Kasumi-1 (cell line): ENCODE data around the gene RPL10A.

Experiments used
- DNase-seq, 2 experiments: peaks; one replicate each; lab custom pipeline; 2025; lab: John Stamatoyannopoulos, UW

Gene RPL10A

DNA sequence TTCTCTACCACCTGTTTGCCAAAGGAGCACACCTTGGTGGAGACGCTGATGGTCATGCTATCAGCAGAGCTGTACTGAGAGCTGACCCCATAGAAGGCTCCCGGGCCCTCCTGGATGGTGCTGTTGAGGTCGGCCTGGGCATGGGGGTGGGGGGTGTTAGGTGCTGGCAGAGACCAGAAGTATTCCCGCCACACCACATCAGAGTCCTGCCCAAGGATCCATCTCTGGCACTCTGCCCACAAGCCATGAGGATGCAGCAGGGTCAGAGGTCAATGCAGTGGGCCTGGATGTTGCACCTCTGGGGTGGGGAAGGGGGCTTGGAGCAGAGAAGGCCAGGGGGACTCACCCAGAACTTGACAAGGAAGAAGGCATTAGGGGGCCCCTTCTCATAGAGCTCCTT lies 7.4 kb downstream of the RPL10A start:
- no peak for DNase-seq

DNA sequence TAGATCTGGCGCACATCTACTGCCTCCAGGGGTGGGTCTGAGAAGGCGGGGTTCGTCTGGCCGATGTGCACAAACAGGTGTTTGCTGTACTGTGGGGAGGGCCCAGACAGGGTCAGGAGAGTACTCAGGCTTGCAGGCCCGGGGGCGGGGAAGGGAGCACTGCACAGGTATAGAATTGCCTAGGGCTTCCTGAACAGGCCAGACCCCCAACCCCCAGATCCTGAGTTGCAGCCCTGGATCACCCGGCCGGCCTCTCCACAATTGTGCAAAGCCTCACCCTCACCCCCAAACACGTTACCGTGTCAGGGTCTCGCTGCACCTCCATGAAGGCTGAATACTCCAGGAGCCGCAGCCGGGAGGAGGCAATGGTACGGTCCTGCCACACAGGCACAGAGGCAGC lies 7.8 kb downstream of the RPL10A start:
- no peak for DNase-seq

DNA sequence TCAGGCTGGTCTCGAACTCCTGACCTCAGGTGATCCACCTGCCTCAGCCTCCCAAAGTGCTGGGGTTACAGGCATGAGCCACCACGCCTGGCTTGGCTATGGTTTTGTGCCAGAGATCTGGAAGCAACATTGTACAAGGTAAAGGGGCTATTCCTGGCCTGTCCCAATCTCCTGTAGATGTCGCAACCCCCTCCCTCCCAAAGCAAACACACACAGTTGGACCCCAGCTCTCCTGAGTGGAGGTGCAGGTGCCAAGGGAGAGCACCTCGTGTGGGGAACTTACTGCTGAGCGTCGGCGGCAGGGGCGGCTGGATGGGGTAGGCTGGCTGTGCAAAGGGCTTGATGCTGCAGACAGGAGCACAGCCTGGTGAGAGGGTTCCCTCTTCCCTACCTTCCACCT lies 8.8 kb downstream of the RPL10A start:
- DNase-seq: no peak

DNA sequence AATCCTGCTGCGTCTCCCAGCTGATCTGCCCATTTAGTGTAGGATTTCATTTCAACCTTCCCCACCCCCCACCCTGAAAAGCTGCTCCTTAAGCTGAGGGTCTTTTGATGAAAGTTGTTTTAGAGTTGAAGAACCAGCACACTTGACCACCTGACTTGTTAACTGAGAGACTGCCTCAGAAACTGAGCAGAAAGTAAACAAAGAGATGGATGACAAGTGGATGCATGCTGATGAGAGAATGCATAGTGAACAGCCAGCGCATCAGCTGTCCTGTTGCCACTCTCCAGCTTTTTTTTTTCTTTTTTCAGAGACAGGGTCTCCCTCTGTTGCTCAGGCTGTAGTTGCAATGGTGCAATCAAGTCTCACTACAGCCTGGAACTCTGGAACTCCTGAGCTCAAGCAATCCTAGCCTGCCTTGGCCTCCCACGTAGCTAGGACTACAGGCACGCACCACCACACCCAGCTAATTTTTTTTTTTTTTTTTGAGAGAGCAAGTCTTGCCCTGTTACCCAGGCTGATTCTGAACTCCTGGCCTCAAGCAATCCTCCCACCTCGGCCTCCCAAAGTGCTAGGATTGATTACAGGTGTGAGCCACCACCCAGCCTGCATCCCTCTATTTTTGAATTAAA lies 9.5 kb downstream of the RPL10A start:
- no peak for DNase-seq

DNA sequence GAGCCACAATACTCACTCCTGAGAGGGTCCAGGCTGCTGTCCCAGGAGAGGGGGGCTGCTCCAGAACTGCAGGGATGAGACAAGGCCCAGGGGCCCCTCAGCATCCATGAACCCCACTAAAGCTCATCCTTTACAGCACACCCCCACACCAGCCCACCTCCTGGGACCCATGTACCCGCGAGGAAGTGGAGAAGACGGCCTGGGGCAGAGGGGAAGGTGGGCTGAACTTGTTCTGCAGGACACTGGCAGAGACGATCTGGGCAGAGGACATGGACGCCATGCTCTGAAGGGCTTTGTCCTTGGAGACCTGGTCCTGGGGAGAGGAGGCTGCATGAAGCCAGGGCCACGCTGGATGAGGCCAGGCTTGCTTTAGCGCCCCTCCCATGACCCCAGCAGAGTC lies 10.1 kb downstream of the RPL10A start:
- DNase-seq: no peak

DNA sequence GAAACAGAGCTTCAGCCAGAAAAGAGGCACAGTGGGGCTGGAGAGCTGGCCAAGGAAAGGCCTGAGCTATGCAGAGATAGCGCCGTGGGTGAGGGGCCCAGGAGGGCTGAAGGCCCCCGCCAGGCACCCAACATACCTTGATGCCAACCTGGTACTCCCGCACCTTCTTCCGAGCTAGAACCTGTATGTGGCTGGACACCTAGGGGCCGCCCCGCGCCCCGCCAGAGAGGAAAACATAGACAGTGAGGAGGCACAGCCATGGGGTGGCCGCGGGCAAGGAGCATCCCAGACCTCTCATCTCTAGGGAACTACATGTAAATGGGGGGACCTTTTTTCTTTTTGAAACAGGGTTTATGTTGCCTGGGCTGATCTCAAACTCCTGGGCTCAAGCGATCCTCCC lies 12.0 kb downstream of the RPL10A start:
- DNase-seq: no peak

DNA sequence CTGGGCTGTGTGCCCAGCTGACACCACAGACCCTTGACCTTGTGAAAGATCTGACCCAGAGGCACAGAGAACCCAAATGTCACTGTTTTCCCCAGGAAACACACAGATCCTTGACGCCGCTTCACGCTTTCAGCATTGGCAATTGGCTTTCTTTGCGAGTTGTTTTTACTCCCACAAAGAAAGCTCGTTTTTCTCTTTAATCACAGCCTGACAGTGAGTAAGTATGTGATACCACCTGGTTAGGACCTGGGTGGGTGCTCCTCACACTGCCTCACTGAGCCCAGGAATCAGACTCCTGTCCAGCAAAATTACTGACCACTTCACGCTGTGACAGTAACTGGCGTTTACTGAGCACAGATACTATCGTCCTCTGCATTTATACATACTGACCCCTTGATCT lies 13.0 kb downstream of the RPL10A start:
- DNase-seq: no peak

DNA sequence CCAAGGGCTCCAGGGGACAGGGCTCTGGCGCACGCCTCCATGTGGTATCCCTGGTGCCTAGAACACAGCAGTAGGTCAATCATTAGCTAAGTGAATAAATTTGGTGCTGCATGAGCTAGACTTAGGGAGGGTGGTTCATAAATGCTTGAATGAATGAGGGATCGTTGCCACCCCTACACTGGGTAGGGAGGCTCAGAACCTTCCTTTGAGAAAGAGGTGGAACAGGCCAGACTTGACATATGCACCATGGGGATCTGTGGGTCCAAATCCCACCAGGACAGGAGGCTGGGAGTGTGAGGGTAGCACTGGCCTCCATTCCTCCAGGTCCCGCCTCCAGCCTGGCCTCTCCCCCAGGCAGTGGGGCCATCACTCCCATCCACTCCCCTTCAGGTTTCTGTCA lies 14.9 kb downstream of the RPL10A start:
- DNase-seq: no peak

DNA sequence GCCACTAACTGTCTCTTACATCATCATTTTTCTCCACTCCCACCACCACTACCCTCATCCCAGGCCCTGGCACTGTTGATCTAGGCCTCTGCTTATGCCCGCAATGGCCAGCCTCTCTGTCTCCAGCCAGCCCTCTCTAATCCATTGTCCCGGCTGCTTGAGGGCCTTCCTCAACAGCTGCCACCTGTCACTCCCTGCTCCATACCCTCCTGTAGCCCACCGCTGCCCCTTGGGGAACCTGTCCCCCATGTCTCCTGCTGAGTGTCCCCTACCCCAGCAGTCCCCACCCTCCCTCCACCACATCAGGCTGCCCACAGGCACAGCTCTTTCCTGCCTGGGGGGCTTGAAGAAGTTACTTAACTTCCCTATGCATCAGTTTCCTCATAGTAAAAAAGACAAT lies 15.3 kb downstream of the RPL10A start:
- no peak for DNase-seq

DNA sequence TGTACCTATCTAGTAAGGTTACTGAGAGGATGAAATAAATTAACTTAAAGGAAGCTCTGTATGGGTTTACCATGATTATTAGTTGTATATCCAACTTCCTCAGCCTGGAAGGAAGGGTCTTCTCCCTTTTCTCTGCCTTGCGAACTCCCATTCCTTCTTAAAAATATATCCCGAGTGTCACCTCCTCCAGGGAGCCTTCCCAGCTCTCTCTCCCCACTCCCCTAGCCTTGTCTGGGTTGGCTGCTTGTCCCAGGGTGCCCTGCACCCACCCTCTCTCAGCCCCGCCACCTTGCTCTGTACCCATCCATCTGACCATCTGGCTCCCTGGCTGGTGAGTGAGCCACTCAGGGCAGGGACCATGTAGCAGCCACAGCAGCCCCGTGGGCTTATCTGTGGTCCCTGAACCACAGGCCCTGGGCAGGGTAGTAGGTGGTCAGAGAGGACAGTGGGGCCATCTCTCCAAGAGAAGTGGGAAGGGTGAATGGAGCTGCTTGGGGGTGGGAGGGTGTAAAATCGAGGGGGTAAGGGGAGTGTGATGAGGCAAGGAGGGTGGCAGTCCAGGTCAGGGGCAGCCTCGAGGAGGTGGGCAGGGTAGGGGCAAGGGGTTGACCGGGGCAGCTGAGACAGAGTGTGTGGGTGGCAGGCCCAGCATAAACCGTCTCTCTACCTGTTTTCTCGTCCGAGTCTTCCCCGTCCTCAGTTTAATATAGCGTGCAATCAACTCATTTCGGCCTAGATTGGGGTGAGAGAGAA lies 15.9 kb downstream of the RPL10A start:
- no peak for DNase-seq

DNA sequence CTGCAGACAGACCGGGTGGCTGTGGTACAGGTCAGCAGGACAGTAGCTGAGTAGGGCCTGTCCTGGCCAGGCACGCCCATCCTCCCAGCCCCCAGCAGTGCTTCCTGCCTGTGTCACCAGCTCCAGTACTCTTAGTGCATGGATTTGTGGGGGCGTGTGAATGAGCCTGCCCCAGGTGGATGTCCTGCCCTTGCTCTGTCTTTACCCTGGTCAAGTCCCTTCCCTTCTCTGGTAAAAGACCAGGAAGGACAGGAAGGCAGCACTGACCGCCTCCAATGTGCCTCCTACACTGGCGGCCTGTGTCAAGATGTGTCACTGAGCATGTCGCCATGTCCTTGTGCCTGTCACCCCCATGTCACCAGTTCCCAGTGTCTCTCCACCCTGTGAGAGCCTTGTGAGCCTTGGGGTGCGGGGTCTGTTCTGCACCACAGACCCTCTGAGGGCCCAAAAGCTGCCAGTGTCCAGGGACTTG lies 16.8 kb downstream of the RPL10A start:
- no peak for DNase-seq

DNA sequence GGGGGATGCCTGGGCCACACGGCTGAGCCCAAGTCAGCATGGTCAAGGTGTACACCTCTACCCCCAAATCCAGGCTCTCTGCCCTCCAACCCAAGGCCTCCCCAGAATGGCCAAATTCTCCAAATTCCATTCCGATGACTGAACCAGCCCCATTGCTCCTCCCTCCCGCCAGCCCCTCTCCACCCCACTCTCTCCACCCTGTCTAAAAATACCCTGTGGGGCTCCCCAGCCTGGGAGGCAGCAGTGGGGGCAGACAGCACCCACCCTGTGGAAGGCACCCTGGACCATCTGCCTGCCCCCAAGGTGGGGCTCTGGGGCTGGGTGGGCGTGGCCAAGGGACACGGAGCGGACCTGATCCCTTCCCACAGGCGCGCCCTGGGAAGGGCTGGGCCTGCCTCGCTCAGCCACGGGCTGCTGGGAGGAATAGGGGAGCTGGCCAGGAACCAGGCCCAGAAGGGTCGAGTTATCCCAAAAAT lies 17.2 kb downstream of the RPL10A start:
- DNase-seq: no peak

DNA sequence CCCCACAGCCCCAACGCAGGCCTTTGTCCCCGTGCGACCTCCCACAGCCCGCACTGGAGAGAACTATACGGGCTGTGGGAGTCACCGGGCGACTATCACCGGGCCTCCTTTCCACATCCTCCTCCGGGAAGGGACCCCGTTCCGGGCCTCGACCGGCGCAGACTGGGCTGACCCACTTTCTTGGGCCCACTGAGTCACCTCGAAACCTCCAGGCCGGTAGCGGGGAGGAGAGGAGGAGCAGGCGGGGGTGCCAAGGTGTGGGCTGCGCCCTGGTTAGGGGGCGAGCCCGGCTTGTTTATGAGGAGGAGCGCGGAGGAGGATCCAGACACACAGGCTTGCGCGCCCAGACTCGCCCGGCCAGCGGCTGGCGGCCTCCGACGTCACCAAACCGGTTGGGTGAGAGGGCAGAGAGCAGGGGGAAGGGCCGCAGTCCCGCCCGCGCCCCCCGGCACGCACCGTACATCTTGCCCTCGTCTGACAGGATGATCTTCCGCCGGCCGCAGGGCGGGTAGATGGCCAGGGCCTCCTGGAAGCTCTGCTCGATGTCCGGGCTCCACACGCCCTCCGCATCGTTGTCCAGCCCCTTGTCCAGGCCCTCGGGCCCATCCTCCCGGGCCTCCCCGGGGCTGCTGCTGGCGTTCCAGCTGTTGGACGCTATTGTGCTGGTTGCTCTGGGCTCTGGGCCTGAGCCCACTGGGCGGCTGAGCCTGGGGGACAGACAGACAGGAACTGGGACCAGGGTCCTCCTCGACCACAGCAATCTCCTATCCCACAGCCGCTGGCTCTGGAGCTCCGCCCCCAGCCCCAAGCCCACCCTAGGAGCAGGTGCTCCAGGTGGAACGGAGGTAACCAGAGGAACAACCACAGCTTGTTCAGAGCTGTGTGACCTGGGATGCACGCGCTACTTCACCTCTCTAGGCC lies 18.1 kb downstream of the RPL10A start:
- DNase-seq: no peak

DNA sequence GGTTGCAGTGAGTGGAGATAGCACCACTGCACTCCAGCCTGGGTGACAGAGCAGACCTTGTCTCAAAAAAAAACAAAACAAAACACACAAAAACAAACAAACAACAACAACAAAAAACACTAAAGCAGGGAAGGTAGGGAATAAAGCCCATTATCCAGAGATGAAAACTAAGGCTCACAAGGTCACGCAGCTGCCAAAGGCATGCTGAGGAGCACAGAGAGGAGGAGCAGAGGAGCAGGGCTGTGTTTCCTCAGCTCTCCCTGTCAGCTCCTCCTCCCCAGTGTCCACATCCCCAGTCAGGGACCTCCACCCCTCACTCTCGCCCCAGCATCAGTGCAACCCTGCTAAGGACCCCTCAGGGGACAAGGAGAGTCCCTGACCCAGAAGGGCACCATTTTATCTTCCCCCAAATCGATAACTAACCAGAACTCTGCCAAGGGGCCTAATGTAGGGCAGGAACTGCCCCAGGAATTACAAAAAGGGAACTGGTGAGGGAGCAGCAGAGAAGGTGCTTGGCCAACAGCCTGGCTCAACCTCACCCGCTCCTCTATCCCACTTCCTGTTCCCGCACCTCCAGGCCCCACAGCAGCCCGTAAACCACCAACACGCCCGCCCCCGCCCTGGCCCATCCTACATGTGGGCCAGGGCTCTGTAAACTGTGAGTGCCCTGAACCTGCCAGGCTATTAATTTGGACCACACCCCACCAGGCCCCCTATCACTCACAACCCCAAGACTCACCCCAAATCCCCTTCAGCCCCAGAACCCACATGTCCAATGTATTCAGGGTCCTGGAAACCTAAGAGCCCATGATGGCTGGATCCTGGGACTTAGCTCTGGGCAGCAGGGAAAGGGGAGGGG lies 19.7 kb downstream of the RPL10A start:
- DNase-seq: peak; percentile 71 to 76

DNA sequence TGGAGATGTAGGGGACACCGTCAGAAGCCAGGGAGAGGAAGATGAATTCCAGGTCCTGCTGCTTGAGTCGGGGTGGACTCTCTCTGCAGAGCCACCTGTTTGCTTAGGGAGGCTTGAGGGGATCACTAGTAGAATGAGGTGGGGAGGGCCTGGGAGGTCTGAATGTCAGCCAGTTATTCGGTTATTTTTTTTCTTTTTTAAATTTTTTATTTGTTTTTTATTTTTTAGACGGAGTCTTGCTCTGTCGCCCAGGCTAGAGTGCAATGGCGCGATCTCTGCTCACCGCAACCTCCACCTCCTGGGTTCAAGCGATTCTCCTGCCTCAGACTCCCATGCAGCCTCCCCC lies 20.3 kb downstream of the RPL10A start:
- no peak for DNase-seq

DNA sequence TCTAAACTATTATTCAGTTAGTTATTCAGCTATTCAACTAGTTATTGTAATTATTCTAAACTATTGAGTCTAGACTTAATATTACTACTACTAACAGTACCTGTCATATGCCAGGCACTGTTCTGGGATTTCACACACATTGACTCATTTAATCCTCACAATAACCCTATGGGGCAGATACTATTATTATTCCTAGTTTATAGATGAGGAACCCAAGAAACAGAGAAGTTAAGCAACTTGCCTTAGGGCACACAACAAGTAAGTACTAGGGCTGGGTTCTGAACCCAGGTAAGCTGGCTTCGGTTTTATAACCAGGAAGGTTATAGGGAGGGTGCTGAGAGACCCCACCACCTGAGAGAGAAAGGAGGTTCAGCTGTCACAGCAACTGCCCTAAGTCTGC lies 20.9 kb downstream of the RPL10A start:
- DNase-seq: peak in 1 of 2 experiments; percentile 63

DNA sequence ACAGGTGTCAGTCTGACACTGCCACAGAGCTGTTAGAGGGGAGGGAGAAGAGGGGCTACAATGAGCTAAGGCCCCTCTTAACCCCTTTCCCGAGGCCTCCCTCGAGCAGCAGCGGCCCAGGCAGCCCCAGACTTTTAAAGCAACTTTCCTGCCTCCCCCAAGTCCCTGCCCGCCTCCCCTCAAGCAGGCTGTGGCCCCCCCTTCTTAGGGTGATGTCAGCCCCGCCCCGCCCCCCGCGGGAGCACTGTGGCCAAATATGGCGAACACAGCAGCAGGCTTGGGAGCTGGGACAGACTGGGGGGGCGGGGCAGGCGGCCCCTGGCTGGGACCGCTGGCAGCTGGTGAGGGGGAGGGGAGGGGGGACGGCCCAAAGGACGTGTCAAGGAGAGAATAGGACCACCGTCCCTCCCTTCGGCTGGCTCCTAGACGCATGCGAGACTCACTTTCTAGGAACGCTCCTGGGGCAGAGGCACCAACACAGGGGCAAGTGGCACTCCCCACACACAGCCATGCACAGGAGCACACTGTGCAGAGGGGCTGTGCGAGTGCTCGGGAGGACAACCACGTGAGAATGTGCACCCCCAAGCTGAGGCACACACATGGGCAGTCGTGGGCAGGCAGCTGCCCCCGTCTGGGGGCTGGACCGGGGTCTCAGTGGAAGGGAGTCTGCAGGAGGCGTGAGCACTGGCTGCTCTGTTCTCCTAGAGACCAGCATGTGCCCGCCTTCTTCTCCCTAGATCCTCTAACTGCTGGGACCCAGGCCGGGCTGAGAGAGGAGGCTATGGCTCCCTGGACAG lies 22.0 kb downstream of the RPL10A start:
- no peak for DNase-seq

DNA sequence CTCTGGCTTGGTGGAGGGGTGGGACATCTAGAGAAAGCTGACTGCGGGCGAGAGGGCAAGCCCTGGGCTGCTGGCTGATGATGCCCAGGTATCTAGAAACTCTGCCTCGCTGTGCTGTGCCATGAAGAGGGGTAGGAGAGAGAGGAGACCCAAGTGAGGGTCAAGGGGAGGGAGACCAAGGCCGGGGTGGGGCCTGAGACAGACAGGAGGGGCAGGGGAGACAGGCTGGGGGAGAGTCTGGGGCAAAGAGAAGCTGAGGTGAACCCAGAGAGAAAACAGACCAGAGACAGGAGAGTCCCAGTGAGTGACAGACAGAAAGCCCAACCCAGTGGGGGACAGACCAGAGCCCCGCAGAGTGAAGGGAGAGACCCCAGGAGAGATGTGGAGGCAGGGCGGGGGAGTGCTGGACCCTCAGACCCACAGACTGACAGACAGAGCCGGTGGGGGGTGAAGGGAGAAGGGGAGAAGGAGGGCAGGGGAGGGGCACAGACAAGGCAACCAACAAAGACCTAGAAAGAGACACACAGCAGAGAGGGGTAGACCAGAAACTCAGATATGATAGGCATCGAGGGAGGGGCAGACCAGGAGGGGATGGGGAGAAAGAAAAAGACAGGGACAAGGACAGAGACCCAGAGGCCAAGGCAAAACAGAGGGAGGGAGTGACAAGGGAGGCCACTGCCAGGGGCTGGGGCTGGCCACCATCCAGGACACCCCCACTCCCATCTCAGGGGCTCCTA lies 22.8 kb downstream of the RPL10A start:
- no peak for DNase-seq

DNA sequence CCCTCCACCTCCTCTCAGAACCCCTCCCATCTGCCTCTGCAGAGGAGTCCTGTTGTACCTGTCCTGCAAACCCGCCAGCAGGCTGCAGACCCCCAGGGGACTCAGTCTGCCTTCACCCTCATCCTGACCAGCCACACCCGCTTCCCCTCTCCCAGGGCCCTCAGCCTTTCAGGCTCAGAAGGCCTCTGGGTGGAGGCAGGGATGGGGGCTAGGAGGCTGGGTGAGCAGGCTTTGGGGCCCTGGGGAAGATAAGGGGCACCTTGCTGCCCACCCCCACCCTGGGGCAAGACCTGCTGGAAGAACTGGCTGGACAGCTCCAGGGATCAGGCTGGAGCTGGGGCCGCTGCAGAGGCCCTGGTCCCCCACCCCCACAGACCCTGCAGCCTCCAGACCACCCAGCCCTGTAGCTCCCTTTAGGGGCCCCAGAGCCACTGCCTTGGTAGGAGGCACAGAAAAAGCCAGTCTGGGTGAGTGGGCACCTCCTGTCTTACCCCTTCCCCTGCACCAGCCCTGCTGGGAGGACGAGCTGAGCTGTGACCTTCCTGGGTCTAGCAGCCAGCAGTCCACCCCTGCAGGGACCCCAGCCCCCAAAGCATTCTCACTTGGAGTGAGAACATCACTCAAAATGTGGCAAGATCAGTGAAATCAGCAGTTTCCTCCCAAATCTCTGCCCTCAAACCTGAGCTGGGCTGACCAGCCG lies 23.5 kb downstream of the RPL10A start:
- no peak for DNase-seq
